ENCODE measurements around the gene PMM2. TPM values are rescaled to one million over a fixed set of nuclear protein-coding genes. Genes with fewer than 3 reads are reported as not detected.

The PMM2 gene
- total RNA-seq, 1 experiment from 2014 or later: 35.2 TPM

DNA sequence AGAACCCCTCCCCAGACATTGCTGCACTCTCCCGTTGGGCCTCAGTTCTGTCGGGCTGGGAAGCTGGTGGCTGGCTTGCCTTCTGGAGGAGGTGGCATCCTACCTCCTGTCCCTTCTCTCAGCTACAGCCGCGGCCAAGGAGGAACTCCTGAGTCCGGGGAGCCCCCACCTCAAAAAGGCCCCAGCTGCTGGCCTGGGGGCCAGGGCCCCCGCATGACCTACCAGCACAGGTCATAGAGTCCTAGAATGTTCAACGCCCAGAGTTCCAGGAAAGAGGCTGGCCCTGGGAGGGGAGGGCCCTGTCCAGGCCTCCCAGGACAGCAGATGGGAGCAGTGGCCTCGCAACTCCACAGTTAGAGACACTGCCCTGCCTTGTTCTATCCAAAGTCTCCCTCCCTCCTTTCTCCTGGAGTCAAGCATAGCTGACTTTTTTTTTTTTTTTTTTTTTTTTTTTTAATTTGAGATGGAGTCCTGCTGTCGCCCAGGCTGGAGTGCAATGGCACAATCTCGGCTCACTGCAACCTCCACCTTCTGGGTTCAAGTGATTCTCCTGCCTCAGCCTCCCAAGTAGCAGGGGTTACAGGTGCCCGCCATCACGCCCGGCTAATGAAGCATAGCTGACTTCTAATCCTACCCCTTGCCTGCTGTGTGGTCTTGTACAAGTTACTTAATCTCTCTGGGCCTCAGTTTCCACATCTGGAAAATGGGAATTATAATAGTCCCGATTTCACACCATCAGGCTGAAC, 64.1 kb downstream of the PMM2 start:
- Histone ChIP-seq H3K4me1 (ENCODE audit: insufficient read depth, low read length) (peaks cover 8% of the 10 kb centered on the region; the same call in 1 of the 2 replicates), H3K4me2 (ENCODE audit: low read length) (no peak overlapping the region), H3K9me3 (ENCODE audit: low read length) (no peaks in the 10 kb centered on the region), H3F3A (ENCODE audit: low read length, unreplicated experiment) (no peaks in the 10 kb centered on the region), H3K79me2 (ENCODE audit: low read length) (peaks cover 61% of the 10 kb centered on the region), H3K36me3 (ENCODE audit: low read depth, low read length) (no peaks in the 10 kb centered on the region), H2AFZ (ENCODE audit: low read length) (no peak overlapping the region), H3K27ac (ENCODE audit: low read length) (no peak overlapping the region), H3K9me2 (replicated peaks; ENCODE audit: low read length) (no peaks in the 10 kb centered on the region), H4K20me1 (ENCODE audit: low read length) (peaks cover 19% of the 10 kb centered on the region), H3K27me3 (ENCODE audit: low read length) (no peaks in the 10 kb centered on the region), H3K9ac (ENCODE audit: low read length) (no peak overlapping the region), H3K4me3 (ENCODE audit: low read length) (no peak overlapping the region)
- POLR2A ChIA-PET (ENCODE audit: unreplicated experiment): interaction anchor here (0.6 kb wide), 1 partner anchor 23 kb away, joined by 4 read pairs; no protein-coding TSS in a partner anchor
- intact Hi-C loops (cut with micrococcal nuclease): no loop called here
- no TSS peak for BruUV-seq (replicated peaks)
- DNase-seq (no peak), ATAC-seq (no peak)
- TF ChIP-seq, protein P1, sequence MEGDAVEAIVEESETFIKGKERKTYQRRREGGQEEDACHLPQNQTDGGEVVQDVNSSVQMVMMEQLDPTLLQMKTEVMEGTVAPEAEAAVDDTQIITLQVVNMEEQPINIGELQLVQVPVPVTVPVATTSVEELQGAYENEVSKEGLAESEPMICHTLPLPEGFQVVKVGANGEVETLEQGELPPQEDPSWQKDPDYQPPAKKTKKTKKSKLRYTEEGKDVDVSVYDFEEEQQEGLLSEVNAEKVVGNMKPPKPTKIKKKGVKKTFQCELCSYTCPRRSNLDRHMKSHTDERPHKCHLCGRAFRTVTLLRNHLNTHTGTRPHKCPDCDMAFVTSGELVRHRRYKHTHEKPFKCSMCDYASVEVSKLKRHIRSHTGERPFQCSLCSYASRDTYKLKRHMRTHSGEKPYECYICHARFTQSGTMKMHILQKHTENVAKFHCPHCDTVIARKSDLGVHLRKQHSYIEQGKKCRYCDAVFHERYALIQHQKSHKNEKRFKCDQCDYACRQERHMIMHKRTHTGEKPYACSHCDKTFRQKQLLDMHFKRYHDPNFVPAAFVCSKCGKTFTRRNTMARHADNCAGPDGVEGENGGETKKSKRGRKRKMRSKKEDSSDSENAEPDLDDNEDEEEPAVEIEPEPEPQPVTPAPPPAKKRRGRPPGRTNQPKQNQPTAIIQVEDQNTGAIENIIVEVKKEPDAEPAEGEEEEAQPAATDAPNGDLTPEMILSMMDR (conservative IDR thresholded peaks at IDR 0.05; ENCODE audit: low read depth, low read length): no peak
- TF ChIP-seq EZH2 (IDR thresholded peaks at IDR 0.05; ENCODE audit: low read length, unreplicated experiment) (no peak), EZH2phosphoT487 (IDR thresholded peaks at IDR 0.05; ENCODE audit: borderline replicate concordance, low read length) (no peak)
- CTCF ChIA-PET: no interaction called here

DNA sequence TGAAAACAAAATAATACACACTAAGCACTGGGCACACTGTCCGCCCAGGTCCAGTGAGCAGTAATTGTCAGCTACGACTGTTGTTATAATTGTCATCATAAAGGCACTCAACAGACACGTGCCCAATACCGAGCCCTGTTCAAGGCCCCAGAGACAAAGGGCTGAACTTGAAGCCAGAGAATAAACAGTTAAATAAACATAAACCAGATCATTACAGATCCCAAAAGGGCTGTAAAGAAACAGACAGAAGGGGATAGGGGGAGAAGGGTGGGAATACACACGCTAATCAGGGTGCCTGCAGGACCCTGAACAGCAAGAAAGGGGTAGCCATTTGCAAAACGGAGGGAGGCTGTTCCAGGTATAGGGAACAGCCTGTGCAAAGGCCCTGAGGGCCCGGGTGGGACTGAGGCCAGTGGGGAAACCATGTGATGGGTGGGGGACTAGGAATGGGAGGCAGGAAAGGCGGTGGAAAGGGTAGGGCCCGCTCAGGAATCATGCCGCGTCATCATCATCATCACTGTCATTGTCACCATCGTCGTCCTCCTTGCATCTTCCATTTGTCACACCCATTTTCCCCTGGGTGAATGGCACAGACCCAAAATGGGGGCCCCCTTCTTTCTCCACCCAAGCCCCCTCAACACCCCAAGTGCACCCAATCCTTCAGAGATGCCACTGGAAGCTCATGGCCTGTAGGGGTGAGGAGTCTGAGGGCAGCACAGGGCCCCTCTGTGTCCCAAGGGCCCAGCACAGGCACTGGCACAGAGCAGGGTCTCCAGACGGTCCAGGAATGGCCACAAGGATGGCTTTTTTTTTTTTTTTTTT, 64.9 kb downstream of the PMM2 start:
- no peaks in the 10 kb centered on the region for H3K9me2 ChIP-seq (replicated peaks; ENCODE audit: low read length)
- H2AFZ ChIP-seq (ENCODE audit: low read length): no peak overlapping the region
- H3K4me3 ChIP-seq (ENCODE audit: low read length): no peak overlapping the region
- ChIA-PET CTCF (no interaction called here), POLR2A (ENCODE audit: unreplicated experiment) (interaction anchor here (0.6 kb wide), 1 partner anchor 23 kb away, joined by 4 read pairs; no protein-coding TSS in a partner anchor)
- no peak overlapping the region for H3K9ac ChIP-seq (ENCODE audit: low read length)
- H3K27me3 ChIP-seq (ENCODE audit: low read length): no peaks in the 10 kb centered on the region
- H3K4me2 ChIP-seq (ENCODE audit: low read length): no peak overlapping the region
- peaks cover 8% of the 10 kb centered on the region; the same call in 1 of the 2 replicates for H3K4me1 ChIP-seq (ENCODE audit: insufficient read depth, low read length)
- TF ChIP-seq EZH2 (IDR thresholded peaks at IDR 0.05; ENCODE audit: low read length, unreplicated experiment) (no peak), EZH2phosphoT487 (IDR thresholded peaks at IDR 0.05; ENCODE audit: borderline replicate concordance, low read length) (no peak)
- TF ChIP-seq, protein P1 (conservative IDR thresholded peaks at IDR 0.05; ENCODE audit: low read depth, low read length): no peak
- no peaks in the 10 kb centered on the region for H3F3A ChIP-seq (ENCODE audit: low read length, unreplicated experiment)
- H3K9me3 ChIP-seq (ENCODE audit: low read length): no peaks in the 10 kb centered on the region
- no peak for ATAC-seq
- H3K36me3 ChIP-seq (ENCODE audit: low read depth, low read length): no peaks in the 10 kb centered on the region
- no peak overlapping the region for H3K27ac ChIP-seq (ENCODE audit: low read length)
- intact Hi-C loops (cut with micrococcal nuclease): no loop called here
- H4K20me1 ChIP-seq (ENCODE audit: low read length): peaks cover 27% of the 10 kb centered on the region
- peaks cover 69% of the 10 kb centered on the region for H3K79me2 ChIP-seq (ENCODE audit: low read length)
- DNase-seq: no peak
- BruUV-seq (replicated peaks): no TSS peak
